MCF 10A (cell line): Measurements from ENCODE around the gene OSBP2. TPM values are rescaled to one million over a fixed set of nuclear protein-coding genes. Genes with fewer than 3 reads are reported as not detected.

Source experiments
- BruUV-seq: library from RNA; stranded (reverse); fragments of 400-500 nt; replicated peaks from 2 replicates; lab custom pipeline; 2021; lab: Mats Ljungman, UMichigan
- CTCF ChIA-PET: fragments of 300-600 bp; sonication (Branson Sonifier 250); formaldehyde crosslinking; extraction: SDS; loops from one replicate; lab custom pipeline; 2021; ENCODE audit warnings: antibody characterized with exemption, inconsistent platforms; lab: Yijun Ruan, JAX
- POLR2A ChIA-PET: fragments of 300-600, 350-650 bp; sonication (Branson Sonifier 250); formaldehyde crosslinking; extraction: SDS; loops from one replicate; lab custom pipeline; 2020; ENCODE audit warnings: antibody characterized with exemption, inconsistent platforms; lab: Yijun Ruan, JAX
- DNase-seq: peaks from one replicate; pipeline ENCODE4 v3.0.0-alpha.2; 2018; ENCODE audit not compliant: unreplicated experiment
- H3K27ac Mint-ChIP-seq: one replicate; pipeline ENCODE4 v1.8.0; 2022; ENCODE audit warnings: mild to moderate bottlenecking, low read depth, mixed read lengths; ENCODE audit not compliant: unreplicated experiment
- H3K27me3 Mint-ChIP-seq: one replicate; pipeline ENCODE4 v1.8.0; 2022; ENCODE audit warnings: mixed read lengths; ENCODE audit not compliant: insufficient read depth, unreplicated experiment
- H3K36me3 Mint-ChIP-seq: one replicate; pipeline ENCODE4 v1.8.0; 2022; ENCODE audit warnings: mild to moderate bottlenecking, moderate library complexity, mixed read lengths; ENCODE audit not compliant: insufficient read depth, unreplicated experiment
- H3K4me1 Mint-ChIP-seq: one replicate; pipeline ENCODE4 v1.8.0; 2022; ENCODE audit warnings: mixed read lengths; ENCODE audit not compliant: insufficient read depth, unreplicated experiment
- H3K4me3 Mint-ChIP-seq: one replicate; pipeline ENCODE4 v1.8.0; 2022; ENCODE audit warnings: mild to moderate bottlenecking, moderate library complexity, mixed read lengths; ENCODE audit not compliant: unreplicated experiment
- H3K9me3 Mint-ChIP-seq: one replicate; pipeline ENCODE4 v1.8.0; 2022; ENCODE audit warnings: mixed read lengths; ENCODE audit not compliant: unreplicated experiment
- intact Hi-C: fragments of 100-400 bp; cut with micrococcal nuclease; formaldehyde crosslinking; loops from 2 replicates; pipeline ENCODE4 v1.14.1; 2022
- total RNA-seq: library from RNA; stranded (reverse); gene quantifications from 2 replicates; pipeline ENCODE4 v1.2.3, GENCODE V29; 2022
- TF ChIP-seq, protein P1 (sequence below): fragments of 200-600 bp; IDR thresholded peaks from one replicate; pipeline ENCODE4 v1.8.0; 2022; ENCODE audit warnings: antibody characterized with exemption, mild to moderate bottlenecking; ENCODE audit not compliant: unreplicated experiment

The OSBP2 gene
- total RNA-seq, 1 experiment from 2014 or later, result 276 TPM

DNA sequence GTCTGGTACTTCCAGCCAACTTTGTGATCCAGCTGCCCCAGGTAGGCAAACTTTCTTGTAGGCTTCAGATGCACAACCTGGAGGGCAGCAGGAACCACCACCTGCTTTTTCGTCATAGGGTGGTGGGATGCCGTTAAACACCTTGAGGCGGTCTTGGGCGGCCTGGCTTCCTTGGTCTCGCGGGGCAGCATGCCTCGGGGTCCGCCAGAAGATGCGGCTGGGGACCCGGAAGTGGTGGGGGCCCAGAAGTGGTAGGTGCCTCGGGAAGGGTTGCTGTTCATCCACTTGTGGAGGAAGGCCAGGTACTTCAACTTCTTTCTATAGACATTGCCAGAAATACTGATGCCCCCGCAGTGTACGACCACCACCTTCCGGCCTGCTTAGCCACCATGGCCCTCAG is 40.3 kb upstream of the OSBP2 start:
- H3K27me3 Mint-ChIP-seq, result no peaks in the 10 kb centered on the region
- H3K4me3 Mint-ChIP-seq, result no peak overlapping the region
- intact Hi-C loops, result no loop called here
- TF ChIP-seq, protein P1, sequence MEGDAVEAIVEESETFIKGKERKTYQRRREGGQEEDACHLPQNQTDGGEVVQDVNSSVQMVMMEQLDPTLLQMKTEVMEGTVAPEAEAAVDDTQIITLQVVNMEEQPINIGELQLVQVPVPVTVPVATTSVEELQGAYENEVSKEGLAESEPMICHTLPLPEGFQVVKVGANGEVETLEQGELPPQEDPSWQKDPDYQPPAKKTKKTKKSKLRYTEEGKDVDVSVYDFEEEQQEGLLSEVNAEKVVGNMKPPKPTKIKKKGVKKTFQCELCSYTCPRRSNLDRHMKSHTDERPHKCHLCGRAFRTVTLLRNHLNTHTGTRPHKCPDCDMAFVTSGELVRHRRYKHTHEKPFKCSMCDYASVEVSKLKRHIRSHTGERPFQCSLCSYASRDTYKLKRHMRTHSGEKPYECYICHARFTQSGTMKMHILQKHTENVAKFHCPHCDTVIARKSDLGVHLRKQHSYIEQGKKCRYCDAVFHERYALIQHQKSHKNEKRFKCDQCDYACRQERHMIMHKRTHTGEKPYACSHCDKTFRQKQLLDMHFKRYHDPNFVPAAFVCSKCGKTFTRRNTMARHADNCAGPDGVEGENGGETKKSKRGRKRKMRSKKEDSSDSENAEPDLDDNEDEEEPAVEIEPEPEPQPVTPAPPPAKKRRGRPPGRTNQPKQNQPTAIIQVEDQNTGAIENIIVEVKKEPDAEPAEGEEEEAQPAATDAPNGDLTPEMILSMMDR, result no peak
- POLR2A ChIA-PET, result no interaction called here
- no peaks in the 10 kb centered on the region for H3K4me1 Mint-ChIP-seq
- H3K27ac Mint-ChIP-seq, result no peak overlapping the region
- CTCF ChIA-PET, result interaction anchor here (1.0 kb wide), 1 partner anchor 20 kb away, joined by 4 read pairs; no protein-coding TSS in a partner anchor
- BruUV-seq, result no TSS peak
- no peaks in the 10 kb centered on the region for H3K9me3 Mint-ChIP-seq
- DNase-seq, result no peak
- H3K36me3 Mint-ChIP-seq, result no peaks in the 10 kb centered on the region

- H3K4me3 Mint-ChIP-seq, result no peak overlapping the region
- DNase-seq, result no peak
These were observed 39.1 kb upstream of the OSBP2 start for GRCh38 chr22:30655532-30655931.

DNA sequence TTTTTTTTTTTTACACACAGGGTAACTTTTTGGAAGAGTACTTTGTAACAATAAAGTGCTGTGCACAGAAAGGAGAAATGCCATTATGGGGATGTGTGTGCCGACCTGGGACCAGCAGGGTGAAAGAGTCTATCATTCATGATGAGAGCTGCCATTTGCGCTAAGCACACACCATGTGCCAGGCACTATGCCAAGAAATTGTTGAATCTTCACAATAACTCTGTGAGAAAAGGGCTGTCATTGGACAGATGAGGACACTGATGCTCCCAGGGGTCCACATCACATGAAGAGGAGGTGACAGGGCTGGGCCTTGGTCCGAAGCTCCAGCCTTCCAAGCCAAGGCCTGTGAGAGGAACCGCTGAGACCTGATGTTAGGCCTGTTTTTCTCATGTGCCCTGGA is 32.6 kb upstream of the OSBP2 start:
- no peak for DNase-seq
- POLR2A ChIA-PET, result interaction anchor here (1.0 kb wide), 1 partner anchor 24 kb away, joined by 4 read pairs; no protein-coding TSS in a partner anchor
- no peak overlapping the region for H3K4me3 Mint-ChIP-seq
- peaks cover 6% of the 10 kb centered on the region for H3K4me1 Mint-ChIP-seq
- H3K27me3 Mint-ChIP-seq, result no peaks in the 10 kb centered on the region
- CTCF ChIA-PET, result interaction anchor here (0.7 kb wide), 1 partner anchor 29 kb away, joined by 3 read pairs; no protein-coding TSS in a partner anchor
- TF ChIP-seq, protein P1, result no peak
- peaks cover 20% of the 10 kb centered on the region for H3K36me3 Mint-ChIP-seq
- BruUV-seq, result no TSS peak
- no peaks in the 10 kb centered on the region for H3K9me3 Mint-ChIP-seq
- intact Hi-C loops, result no loop called here
- H3K27ac Mint-ChIP-seq, result no peak overlapping the region

More at GRCh38 chr22:30655532-30655931, 39.1 kb upstream of the OSBP2 start:
- POLR2A ChIA-PET, result interaction anchor here (1.0 kb wide), 1 partner anchor 11 kb away, joined by 4 read pairs; no protein-coding TSS in a partner anchor
- CTCF ChIA-PET, result interaction anchor here (0.6 kb wide), 3 partner anchors 11 to 242 kb away, joined by 3 to 5 read pairs (median 4); no protein-coding TSS in a partner anchor
- Mint-ChIP-seq H3K27me3 (no peaks in the 10 kb centered on the region), H3K27ac (no peak overlapping the region), H3K36me3 (no peaks in the 10 kb centered on the region), H3K4me1 (no peaks in the 10 kb centered on the region), H3K9me3 (no peaks in the 10 kb centered on the region)
- no TSS peak for BruUV-seq
- intact Hi-C loops, result no loop called here
- TF ChIP-seq, protein P1, result no peak

- peaks cover 12% of the 10 kb centered on the region for H3K4me1 Mint-ChIP-seq
- POLR2A ChIA-PET, result no interaction called here
- TF ChIP-seq, protein P1, result no peak
- peaks cover 26% of the 10 kb centered on the region for H3K36me3 Mint-ChIP-seq
- no peak overlapping the region for H3K4me3 Mint-ChIP-seq
- H3K9me3 Mint-ChIP-seq, result no peaks in the 10 kb centered on the region
- no peak for DNase-seq
- no TSS peak for BruUV-seq
- CTCF ChIA-PET, result no interaction called here
- intact Hi-C loops, result no loop called here
- H3K27ac Mint-ChIP-seq, result no peak overlapping the region
- H3K27me3 Mint-ChIP-seq, result no peaks in the 10 kb centered on the region
These were observed 29.9 kb upstream of the OSBP2 start for GRCh38 chr22:30664798-30665197.
